ENCODE results near the gene MYO9B. TPM values are rescaled to one million over a fixed set of nuclear protein-coding genes. Genes with fewer than 3 reads are reported as not detected.

MYO9B gene
- total RNA-seq, 1 donor, result 96.6 TPM

GRCh38 chr19:17113127-17113785, 37.7 kb downstream of the MYO9B start:
- Histone ChIP-seq H3K79me2 (ENCODE audit: insufficient read depth, low read length) (peaks cover 89% of the 10 kb centered on the region), H4K20me1 (ENCODE audit: insufficient read depth, low read length) (peaks cover 20% of the 10 kb centered on the region), H3K27ac (ENCODE audit: low read depth, low read length) (no peak overlapping the region)

DNA sequence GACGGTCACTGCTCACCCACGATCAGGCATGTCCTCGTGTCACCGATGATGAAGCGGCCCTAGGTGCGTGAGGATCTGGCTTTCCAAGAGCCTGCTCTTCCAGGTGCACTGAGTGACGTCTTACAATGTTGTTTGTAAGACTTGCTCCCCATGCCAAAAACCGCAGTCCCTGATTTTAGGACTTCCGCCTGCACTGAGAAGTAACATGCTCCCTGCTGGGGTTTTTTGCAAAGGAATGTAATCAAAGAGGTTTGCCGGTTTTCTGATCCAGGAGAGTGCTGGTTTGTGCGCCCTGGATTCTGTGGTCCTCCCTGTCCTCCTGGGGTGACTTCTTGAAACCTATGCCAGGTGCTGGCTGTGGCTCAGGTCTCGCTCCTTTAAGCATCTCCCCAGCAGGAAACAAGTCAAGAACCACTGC, 38.8 kb downstream of the MYO9B start:
- H3K27ac ChIP-seq (ENCODE audit: low read depth, low read length), result no peak overlapping the region
- no peaks in the 10 kb centered on the region for H3K9me3 ChIP-seq (ENCODE audit: low read depth, low read length)
- H3K79me2 ChIP-seq (ENCODE audit: insufficient read depth, low read length), result peaks cover 96% of the 10 kb centered on the region
- no peak overlapping the region for H3K4me2 ChIP-seq (ENCODE audit: insufficient read depth, low read length)
- peaks cover 12% of the 10 kb centered on the region for H3K4me1 ChIP-seq (ENCODE audit: insufficient read depth, low read length)
- H2AFZ ChIP-seq (ENCODE audit: low read length), result no peak overlapping the region
- no peaks in the 10 kb centered on the region for H3K27me3 ChIP-seq (ENCODE audit: insufficient read depth, low read length)
- TF ChIP-seq, protein P1, sequence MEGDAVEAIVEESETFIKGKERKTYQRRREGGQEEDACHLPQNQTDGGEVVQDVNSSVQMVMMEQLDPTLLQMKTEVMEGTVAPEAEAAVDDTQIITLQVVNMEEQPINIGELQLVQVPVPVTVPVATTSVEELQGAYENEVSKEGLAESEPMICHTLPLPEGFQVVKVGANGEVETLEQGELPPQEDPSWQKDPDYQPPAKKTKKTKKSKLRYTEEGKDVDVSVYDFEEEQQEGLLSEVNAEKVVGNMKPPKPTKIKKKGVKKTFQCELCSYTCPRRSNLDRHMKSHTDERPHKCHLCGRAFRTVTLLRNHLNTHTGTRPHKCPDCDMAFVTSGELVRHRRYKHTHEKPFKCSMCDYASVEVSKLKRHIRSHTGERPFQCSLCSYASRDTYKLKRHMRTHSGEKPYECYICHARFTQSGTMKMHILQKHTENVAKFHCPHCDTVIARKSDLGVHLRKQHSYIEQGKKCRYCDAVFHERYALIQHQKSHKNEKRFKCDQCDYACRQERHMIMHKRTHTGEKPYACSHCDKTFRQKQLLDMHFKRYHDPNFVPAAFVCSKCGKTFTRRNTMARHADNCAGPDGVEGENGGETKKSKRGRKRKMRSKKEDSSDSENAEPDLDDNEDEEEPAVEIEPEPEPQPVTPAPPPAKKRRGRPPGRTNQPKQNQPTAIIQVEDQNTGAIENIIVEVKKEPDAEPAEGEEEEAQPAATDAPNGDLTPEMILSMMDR (IDR thresholded peaks at IDR 0.05; ENCODE audit: extremely low read depth, low read depth, low read length), result no peak
- DNase-seq (ENCODE audit: insufficient read length, low spot score, missing footprints), result peak; percentile 64
- H3K4me3 ChIP-seq (ENCODE audit: insufficient read depth, low read length), result no peak overlapping the region
- H3K36me3 ChIP-seq (ENCODE audit: insufficient read depth, low read length), result peaks cover 36% of the 10 kb centered on the region
- H4K20me1 ChIP-seq (ENCODE audit: insufficient read depth, low read length), result peaks cover 20% of the 10 kb centered on the region

More at GRCh38 chr19:17113127-17113785, 37.7 kb downstream of the MYO9B start:
- Histone ChIP-seq H2AFZ (ENCODE audit: low read length) (no peak overlapping the region), H3K9me3 (ENCODE audit: low read depth, low read length) (no peaks in the 10 kb centered on the region), H3K4me3 (ENCODE audit: insufficient read depth, low read length) (no peak overlapping the region), H3K4me1 (ENCODE audit: insufficient read depth, low read length) (peaks cover 18% of the 10 kb centered on the region), H3K4me2 (ENCODE audit: insufficient read depth, low read length) (no peak overlapping the region), H3K36me3 (ENCODE audit: insufficient read depth, low read length) (peaks cover 33% of the 10 kb centered on the region), H3K27me3 (ENCODE audit: insufficient read depth, low read length) (no peaks in the 10 kb centered on the region)
- TF ChIP-seq, protein P1 (IDR thresholded peaks at IDR 0.05; ENCODE audit: extremely low read depth, low read depth, low read length), result no peak
- DNase-seq (ENCODE audit: insufficient read length, low spot score, missing footprints), result peak; percentile 58

DNA sequence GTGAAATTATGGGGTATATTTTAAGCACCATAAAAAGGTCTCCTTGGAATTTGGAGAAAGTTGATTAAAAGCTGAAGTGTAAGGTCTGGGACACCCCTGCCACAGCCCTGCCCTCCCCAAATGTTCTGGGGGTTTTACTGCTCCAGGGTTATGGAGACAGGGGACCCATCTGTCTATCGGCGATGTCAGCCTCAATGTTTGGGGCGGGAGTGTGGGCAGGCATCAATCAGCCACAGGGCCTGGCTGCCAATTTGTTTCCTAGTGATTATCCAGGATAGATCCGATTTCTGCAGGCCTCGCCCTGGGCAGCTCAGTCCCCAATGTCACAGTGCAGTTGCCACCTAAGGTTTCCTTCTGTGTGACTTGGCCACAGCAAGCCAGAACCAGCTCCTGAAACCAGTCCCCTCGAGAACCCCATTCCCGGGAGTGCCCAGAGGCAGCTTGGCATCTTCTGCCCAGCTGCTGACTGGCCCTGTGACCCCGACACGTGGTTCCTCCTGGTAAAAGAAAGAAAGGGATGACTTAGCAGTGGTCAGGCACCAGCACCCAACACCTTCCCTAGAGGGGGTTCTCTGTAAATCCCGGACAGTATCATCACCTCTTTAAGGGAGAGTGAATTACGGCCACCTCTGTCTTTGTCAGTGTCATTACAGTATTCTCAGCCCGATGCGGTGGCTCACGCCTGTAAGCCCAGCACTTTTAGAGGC, 41.6 kb downstream of the MYO9B start:
- Histone ChIP-seq H2AFZ (ENCODE audit: low read length) (no peak overlapping the region), H3K79me2 (ENCODE audit: insufficient read depth, low read length) (peaks cover 96% of the 10 kb centered on the region), H3K4me3 (ENCODE audit: insufficient read depth, low read length) (no peak overlapping the region), H3K9me3 (ENCODE audit: low read depth, low read length) (no peaks in the 10 kb centered on the region), H3K4me1 (ENCODE audit: insufficient read depth, low read length) (peaks cover 20% of the 10 kb centered on the region), H3K36me3 (ENCODE audit: insufficient read depth, low read length) (peaks cover 28% of the 10 kb centered on the region), H3K4me2 (ENCODE audit: insufficient read depth, low read length) (no peak overlapping the region), H3K27me3 (ENCODE audit: insufficient read depth, low read length) (no peaks in the 10 kb centered on the region), H3K27ac (ENCODE audit: low read depth, low read length) (peak overlapping the region; percentile 47), H4K20me1 (ENCODE audit: insufficient read depth, low read length) (peaks cover 13% of the 10 kb centered on the region)
- peak; percentile 71 for DNase-seq (ENCODE audit: insufficient read length, low spot score, missing footprints)
- TF ChIP-seq, protein P1 (IDR thresholded peaks at IDR 0.05; ENCODE audit: extremely low read depth, low read depth, low read length), result no peak

DNA sequence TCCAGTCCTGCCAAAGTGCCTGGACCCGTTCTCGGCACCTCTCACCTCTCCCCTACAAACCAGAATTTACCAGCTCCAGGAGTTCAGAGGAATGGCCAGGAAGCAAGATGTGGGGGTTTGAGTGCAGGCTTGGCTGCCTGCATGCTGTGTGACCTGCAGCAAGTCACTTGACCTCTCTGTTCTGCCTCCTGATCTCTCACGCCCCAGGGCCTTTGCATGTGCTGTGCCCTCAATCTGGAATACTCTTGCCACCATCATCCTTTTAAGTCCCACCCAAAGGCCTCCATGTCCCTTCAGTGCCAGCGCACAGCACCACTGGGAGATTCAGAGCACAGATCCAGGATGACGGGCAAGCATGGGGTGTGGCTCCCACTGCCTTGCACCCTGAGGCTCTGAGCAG, 43.4 kb downstream of the MYO9B start:
- Histone ChIP-seq H3K79me2 (ENCODE audit: insufficient read depth, low read length) (peaks cover 93% of the 10 kb centered on the region), H3K27me3 (ENCODE audit: insufficient read depth, low read length) (no peaks in the 10 kb centered on the region), H3K4me1 (ENCODE audit: insufficient read depth, low read length) (peaks cover 21% of the 10 kb centered on the region), H3K36me3 (ENCODE audit: insufficient read depth, low read length) (peaks cover 27% of the 10 kb centered on the region), H2AFZ (ENCODE audit: low read length) (no peak overlapping the region), H3K27ac (ENCODE audit: low read depth, low read length) (no peak overlapping the region), H3K4me2 (ENCODE audit: insufficient read depth, low read length) (no peak overlapping the region), H3K4me3 (ENCODE audit: insufficient read depth, low read length) (no peak overlapping the region), H3K9me3 (ENCODE audit: low read depth, low read length) (no peaks in the 10 kb centered on the region), H4K20me1 (ENCODE audit: insufficient read depth, low read length) (peaks cover 7% of the 10 kb centered on the region)
- DNase-seq (ENCODE audit: insufficient read length, low spot score, missing footprints), result peak; percentile 44
- TF ChIP-seq, protein P1 (IDR thresholded peaks at IDR 0.05; ENCODE audit: extremely low read depth, low read depth, low read length), result no peak
